ENCODE data around the gene SNX32. TPM values are rescaled to one million over a fixed set of nuclear protein-coding genes. Genes with fewer than 3 reads are reported as not detected.
"Not testable (repeated sequence)": the region's sequence is repeated elsewhere in the genome, so short reads cannot be mapped to it uniquely, and the experiment has no call there.

SNX32 gene
- total RNA-seq, 1 donor from 2014 or later, result 0.47 TPM

GRCh38 chr11:65847746-65848145 is 14.0 kb downstream of the SNX32 start:
- ATAC-seq (no peak), DNase-seq (no peak)
- Histone ChIP-seq H3K27me3 (ENCODE audit: low read depth) (no peaks in the 10 kb centered on the region), H3K4me3 (no peak overlapping the region), H3K9me3 (peaks cover 3% of the 10 kb centered on the region), H3K4me1 (no peaks in the 10 kb centered on the region), H3K36me3 (peaks cover 13% of the 10 kb centered on the region), H3K27ac (no peak overlapping the region)
- no peak for TF ChIP-seq CTCF (IDR thresholded peaks at IDR 0.05)
- intact Hi-C loops (cut with DNase I), result no loop called here

GRCh38 chr11:65848693-65849092 is 14.9 kb downstream of the SNX32 start:
- H3K9me3 ChIP-seq; intact Hi-C loops (cut with DNase I); ATAC-seq; DNase-seq; H3K4me3 ChIP-seq; H3K27me3 ChIP-seq (ENCODE audit: low read depth); H3K4me1 ChIP-seq; H3K27ac ChIP-seq: not testable (repeated sequence)
- peaks cover 22% of the 10 kb centered on the region for H3K36me3 ChIP-seq

GRCh38 chr11:65849366-65849765 is 15.6 kb downstream of the SNX32 start:
- no peak for TF ChIP-seq CTCF (IDR thresholded peaks at IDR 0.05)
- H3K27me3 ChIP-seq (ENCODE audit: low read depth), result no peaks in the 10 kb centered on the region
- peaks cover 29% of the 10 kb centered on the region for H3K36me3 ChIP-seq
- H3K4me1 ChIP-seq, result no peaks in the 10 kb centered on the region
- H3K27ac ChIP-seq, result no peak overlapping the region
- intact Hi-C loops (cut with DNase I), result no loop called here
- ATAC-seq, result peak in 1 of 2 donors; percentile 13
- no peak for DNase-seq
- no peak overlapping the region for H3K4me3 ChIP-seq
- peaks cover 3% of the 10 kb centered on the region for H3K9me3 ChIP-seq

DNA sequence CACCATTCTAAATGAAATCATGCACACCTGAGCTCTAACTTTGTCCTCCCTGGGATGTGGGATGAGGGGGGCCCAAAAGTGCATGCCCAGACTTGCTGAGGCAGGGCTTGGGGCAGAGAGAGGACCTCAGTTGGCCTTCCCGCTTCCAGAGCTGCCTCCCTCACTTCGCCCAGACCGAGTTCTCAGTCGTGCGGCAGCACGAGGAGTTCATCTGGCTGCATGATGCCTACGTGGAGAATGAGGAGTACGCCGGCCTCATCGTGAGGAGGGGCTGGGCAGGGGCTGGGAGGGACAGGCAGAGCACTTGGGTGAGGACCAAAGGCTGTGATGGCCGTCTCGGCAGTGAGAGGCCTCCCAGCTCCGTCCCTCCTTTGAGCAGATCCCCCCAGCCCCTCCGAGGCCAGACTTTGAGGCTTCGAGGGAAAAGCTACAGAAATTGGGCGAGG is 16.0 kb downstream of the SNX32 start:
- H3K9me3 ChIP-seq, result peaks cover 3% of the 10 kb centered on the region
- intact Hi-C loops (cut with DNase I), result no loop called here
- no peak for TF ChIP-seq CTCF (IDR thresholded peaks at IDR 0.05)
- no peaks in the 10 kb centered on the region for H3K27me3 ChIP-seq (ENCODE audit: low read depth)
- H3K27ac ChIP-seq, result no peak overlapping the region
- H3K4me3 ChIP-seq, result no peak overlapping the region
- no peaks in the 10 kb centered on the region for H3K4me1 ChIP-seq
- no peak for DNase-seq
- peaks cover 33% of the 10 kb centered on the region for H3K36me3 ChIP-seq
- ATAC-seq, result no peak

- DNase-seq, result no peak
- no peak for TF ChIP-seq CTCF (IDR thresholded peaks at IDR 0.05)
- no peaks in the 10 kb centered on the region for H3K27me3 ChIP-seq (ENCODE audit: low read depth)
- intact Hi-C loops (cut with DNase I), result no loop called here
- peaks cover 4% of the 10 kb centered on the region for H3K4me1 ChIP-seq
- H3K36me3 ChIP-seq, result peaks cover 40% of the 10 kb centered on the region
- H3K9me3 ChIP-seq, result peaks cover 3% of the 10 kb centered on the region
- H3K27ac ChIP-seq, result no peak overlapping the region
- ATAC-seq, result peak; percentile 3 to 25
- no peak overlapping the region for H3K4me3 ChIP-seq
Observed at GRCh38 chr11:65850217-65851082, 16.7 kb downstream of the SNX32 start.

GRCh38 chr11:65851083-65851579 is 17.4 kb downstream of the SNX32 start:
- Histone ChIP-seq H3K36me3 (peaks cover 47% of the 10 kb centered on the region), H3K27me3 (ENCODE audit: low read depth) (no peaks in the 10 kb centered on the region), H3K9me3 (peaks cover 3% of the 10 kb centered on the region), H3K27ac (no peak overlapping the region), H3K4me1 (peaks cover 11% of the 10 kb centered on the region), H3K4me3 (no peak overlapping the region)
- peak; percentile 33 for TF ChIP-seq CTCF (IDR thresholded peaks at IDR 0.05)
- peak; percentile 7 to 9 for ATAC-seq
- intact Hi-C loops (cut with DNase I), result no loop called here
- DNase-seq, result no peak
